Regular cardiac myocyte (primary cell): ENCODE data around the gene MBTPS1. TPM values are rescaled to one million over a fixed set of nuclear protein-coding genes. Genes with fewer than 3 reads are reported as not detected.

ENCODE experiments used
- total RNA-seq: library from RNA; depleted of rRNA; stranded (reverse); fragments of >200 nt; gene quantifications from 2 replicates; pipeline ENCODE4 v1.2.3, GENCODE V29; 2014

MBTPS1 gene
- total RNA-seq, result 123 and 134 TPM in 2 replicates

DNA sequence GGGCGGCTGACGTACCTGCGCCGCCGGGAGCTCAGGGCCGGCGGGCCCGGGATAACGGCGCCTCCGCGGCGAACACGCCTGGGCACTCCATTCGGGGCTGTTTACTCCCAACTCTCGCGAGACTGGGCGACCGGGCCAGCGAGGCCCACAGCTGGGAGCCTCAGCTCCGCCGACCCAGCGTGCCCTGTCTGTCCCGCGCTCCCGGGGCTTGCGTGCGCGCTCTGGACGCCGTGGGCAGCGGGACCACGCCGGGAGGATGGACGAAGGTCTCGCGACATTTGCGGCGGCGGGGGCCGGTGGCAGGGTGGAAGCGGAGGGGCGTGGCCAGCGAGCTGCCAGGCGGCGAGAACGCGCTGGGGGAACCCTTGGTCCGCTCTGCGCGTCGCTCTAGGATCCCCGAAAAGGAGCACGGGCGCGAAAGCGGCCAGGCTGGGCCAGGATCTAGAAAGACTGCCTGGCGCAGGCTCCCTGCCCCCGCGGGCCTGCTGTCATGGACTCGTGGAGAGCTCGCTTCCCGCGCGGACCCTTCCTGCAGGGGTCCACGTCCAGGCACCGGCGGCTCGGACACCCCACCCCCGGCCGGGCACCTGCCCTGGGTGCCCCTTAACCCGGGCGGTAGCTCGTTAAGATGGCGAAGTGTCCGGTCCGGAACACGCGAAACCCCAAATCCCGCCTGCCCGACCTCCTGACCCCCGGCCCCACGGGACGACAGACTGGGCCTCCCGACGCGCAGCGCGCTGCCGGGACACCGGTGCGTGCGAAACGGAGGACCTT, at the start of gene MBTPS1:
MBTPS1 (minus strand) TSS at position 223 of the 774 bp plus-strand sequence. CDS start 15,159 bp downstream, outside the sequence.

GRCh38 chr16:84144859-84145639, 28.3 kb upstream of the MBTPS1 start, which contains the start of the genes DNAAF1 and HSDL1:
DNAAF1 (plus strand) TSS chr16:84145308; CDS start chr16:84145441, 133 bp downstream.
HSDL1 (minus strand) TSS chr16:84145177; CDS start chr16:84131321, 13,856 bp downstream.

DNA sequence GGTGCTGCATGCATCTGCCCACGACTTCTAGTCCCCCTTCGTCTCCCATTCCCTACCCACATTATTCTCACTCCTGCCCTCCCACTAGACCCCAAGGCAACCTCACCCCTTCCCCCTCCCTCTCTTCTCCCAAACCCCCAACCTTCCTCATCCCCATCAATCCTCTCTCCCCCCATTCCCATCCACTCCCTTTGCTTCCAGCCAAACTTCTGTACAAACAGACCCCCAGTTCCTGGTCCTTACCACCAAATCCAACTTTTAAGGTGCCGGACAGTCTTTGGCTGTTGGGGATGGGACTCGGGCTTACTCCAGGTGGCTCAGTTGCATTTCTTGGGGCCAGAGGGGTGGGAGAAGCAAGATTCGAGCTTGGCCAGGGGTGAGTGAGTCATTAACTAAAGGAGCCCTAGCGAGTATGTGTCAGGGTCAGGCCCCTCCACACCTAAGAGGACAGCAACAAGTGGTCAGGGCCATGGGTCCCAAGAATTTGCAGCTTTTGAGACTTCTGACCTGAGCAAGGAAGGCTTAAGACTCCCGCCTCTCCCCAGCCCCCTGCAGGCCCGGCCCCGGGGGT, 74.3 kb downstream of the MBTPS1 start, which contains the start of gene SLC38A8:
SLC38A8 (minus strand) TSS at position 488 of the 571 bp plus-strand sequence. CDS start 638 bp downstream, outside the sequence.

Other genes with a start within 250 kb of the MBTPS1 start
- 2.1 and 4.5 TPM in 2 replicates for gene MLYCD, start 217.8 kb downstream of the MBTPS1 start, total RNA-seq
- 1.1 and 1.3 TPM in 2 replicates for gene OSGIN1, start 163.7 kb downstream of the MBTPS1 start, total RNA-seq
- gene NECAB2, start 148.7 kb downstream of the MBTPS1 start, total RNA-seq, result not detected in 2 replicates
- not detected in 2 replicates for gene SLC38A8, start 74.1 kb downstream of the MBTPS1 start, total RNA-seq
- gene HSDL1, start 28.2 kb upstream of the MBTPS1 start, total RNA-seq, result 20.1 and 29.0 TPM in 2 replicates
- gene DNAAF1, start 28.4 kb upstream of the MBTPS1 start, total RNA-seq, result not detected in 2 replicates
- 15.1 and 16.9 TPM in 2 replicates for gene TAF1C, start 70.1 kb upstream of the MBTPS1 start, total RNA-seq
- gene ADAD2, start 74.2 kb upstream of the MBTPS1 start, total RNA-seq, result not detected in 2 replicates
- not detected in 2 replicates for gene KCNG4, start 123.1 kb upstream of the MBTPS1 start, total RNA-seq
- gene WFDC1, start 177.9 kb upstream of the MBTPS1 start, total RNA-seq, result 3.3 and 10.7 TPM in 2 replicates